ENCODE data around the gene DLGAP3. TPM values are rescaled to one million over a fixed set of nuclear protein-coding genes. Genes with fewer than 3 reads are reported as not detected.

Gene DLGAP3
- total and polyA plus RNA-seq, 2 donors (not counting 3 experiments of a cell fraction or from before 2014, with no cell fraction given): 0.04 to 0.20 TPM

- intact Hi-C loops (cut with micrococcal nuclease) (no loop called here), dilution Hi-C loops (cut with MboI; ENCODE audit: extremely low pct_ligation_motif_present, low sequenced_read_pairs) (no loop called here)
- H4K20me1 ChIP-seq (replicated peaks; ENCODE audit: control insufficient read depth, extremely low read depth, insufficient read depth, low read length): no peaks in the 10 kb centered on the region
- BruUV-seq (replicated peaks): no TSS peak
- POLR2A ChIA-PET: no interaction called here
- DNase-seq (ENCODE audit: low read depth, low spot score) (no peak), FAIRE-seq (no peak)
- no peaks in the 10 kb centered on the region for H3K9me1 ChIP-seq (replicated peaks; ENCODE audit: control insufficient read depth, extremely low read depth, insufficient read depth, low read length)
- H3K4me3 ChIP-seq (replicated peaks in 1 of 3; ENCODE audit: insufficient read depth in 1 of 3, low read depth in 1 of 3, low read length in 3 of 3): no peak overlapping the region
- no peaks in the 10 kb centered on the region for H3K36me3 ChIP-seq (ENCODE audit: control insufficient read depth in 2 of 2, extremely low read depth in 1 of 2, insufficient read depth in 2 of 2, low read length in 2 of 2)
- peaks cover 7 to 13% of the 10 kb centered on the region in 2 experiments for H3K27me3 ChIP-seq (ENCODE audit: control insufficient read depth in 2 of 2, insufficient read depth in 2 of 2, low read length in 2 of 2)
- H3K4me2 ChIP-seq (ENCODE audit: insufficient read depth, low read length): no peak overlapping the region
- peaks cover 3% of the 10 kb centered on the region for H3K4me1 ChIP-seq (ENCODE audit: control insufficient read depth, extremely low read depth, insufficient read depth, low read length)
- H3K79me2 ChIP-seq (ENCODE audit: control insufficient read depth, insufficient read depth, low read length): no peaks in the 10 kb centered on the region
- no peak overlapping the region for H2AFZ ChIP-seq (ENCODE audit: low read depth, low read length)
- no peaks in the 10 kb centered on the region for H3K9me3 ChIP-seq (replicated peaks; ENCODE audit: control insufficient read depth, insufficient read depth, low read length)
- no peak overlapping the region for H3K27ac ChIP-seq (ENCODE audit: insufficient read depth, low read depth, low read length)
- CTCF ChIA-PET: no interaction called here
- H3K9ac ChIP-seq (replicated peaks; ENCODE audit: extremely low read depth, insufficient read depth, low read length): no peak overlapping the region
- TF ChIP-seq FOS (IDR thresholded peaks at IDR 0.05; ENCODE audit: borderline replicate concordance, insufficient read depth, low read length): no peak
- no peak for TF ChIP-seq EZH2 (IDR thresholded peaks at IDR 0.05; ENCODE audit: borderline replicate concordance, low read depth, low read length, severe bottlenecking)
- TF ChIP-seq, protein P1, sequence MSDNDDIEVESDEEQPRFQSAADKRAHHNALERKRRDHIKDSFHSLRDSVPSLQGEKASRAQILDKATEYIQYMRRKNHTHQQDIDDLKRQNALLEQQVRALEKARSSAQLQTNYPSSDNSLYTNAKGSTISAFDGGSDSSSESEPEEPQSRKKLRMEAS (IDR thresholded peaks at IDR 0.05; ENCODE audit: insufficient read depth, insufficient read length): no peak
- no peak for TF ChIP-seq POLR2AphosphoS5 (IDR thresholded peaks at IDR 0.05; ENCODE audit: insufficient read depth, low read depth, low read length)
- no peak for TF ChIP-seq POLR2A (IDR thresholded peaks at IDR 0.05; ENCODE audit: low read depth, low read length)
- TF ChIP-seq JUN (IDR thresholded peaks at IDR 0.05; ENCODE audit: borderline replicate concordance, insufficient read depth, insufficient read length, low read depth): no peak
- TF ChIP-seq, protein P2, sequence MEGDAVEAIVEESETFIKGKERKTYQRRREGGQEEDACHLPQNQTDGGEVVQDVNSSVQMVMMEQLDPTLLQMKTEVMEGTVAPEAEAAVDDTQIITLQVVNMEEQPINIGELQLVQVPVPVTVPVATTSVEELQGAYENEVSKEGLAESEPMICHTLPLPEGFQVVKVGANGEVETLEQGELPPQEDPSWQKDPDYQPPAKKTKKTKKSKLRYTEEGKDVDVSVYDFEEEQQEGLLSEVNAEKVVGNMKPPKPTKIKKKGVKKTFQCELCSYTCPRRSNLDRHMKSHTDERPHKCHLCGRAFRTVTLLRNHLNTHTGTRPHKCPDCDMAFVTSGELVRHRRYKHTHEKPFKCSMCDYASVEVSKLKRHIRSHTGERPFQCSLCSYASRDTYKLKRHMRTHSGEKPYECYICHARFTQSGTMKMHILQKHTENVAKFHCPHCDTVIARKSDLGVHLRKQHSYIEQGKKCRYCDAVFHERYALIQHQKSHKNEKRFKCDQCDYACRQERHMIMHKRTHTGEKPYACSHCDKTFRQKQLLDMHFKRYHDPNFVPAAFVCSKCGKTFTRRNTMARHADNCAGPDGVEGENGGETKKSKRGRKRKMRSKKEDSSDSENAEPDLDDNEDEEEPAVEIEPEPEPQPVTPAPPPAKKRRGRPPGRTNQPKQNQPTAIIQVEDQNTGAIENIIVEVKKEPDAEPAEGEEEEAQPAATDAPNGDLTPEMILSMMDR (IDR thresholded peaks at IDR 0.05; ENCODE audit: extremely low read depth in 1 of 2, insufficient read depth in 1 of 2, low read depth in 1 of 2, low read length in 2 of 2): no peak
- no peak for TF ChIP-seq GATA2 (IDR thresholded peaks at IDR 0.05; ENCODE audit: insufficient read depth, insufficient read length, low read depth, low read length)
- TF ChIP-seq MYC (IDR thresholded peaks at IDR 0.05; ENCODE audit: low read depth, low read length): no peak
Measured at GRCh38 chr1:34889705-34890104, 39.7 kb downstream of the DLGAP3 start.
